ENCODE measurements around the gene CNTFR. TPM values are rescaled to one million over a fixed set of nuclear protein-coding genes. Genes with fewer than 3 reads are reported as not detected.

Gene CNTFR
- total RNA-seq, 1 donor from 2014 or later = 8.6 TPM

- no peak for TF ChIP-seq EZH2phosphoT487 (IDR thresholded peaks at IDR 0.05)
- no peak for TF ChIP-seq CTCF (IDR thresholded peaks at IDR 0.05)
- TF ChIP-seq EZH2 (IDR thresholded peaks at IDR 0.05) = no peak
- Histone ChIP-seq H3K79me2 (ENCODE audit: low read depth) (peaks cover 5% of the 10 kb centered on the region), H3K27me3 (peaks cover 87% of the 10 kb centered on the region), H3K4me3 (no peak overlapping the region), H3K27ac (no peak overlapping the region), H3K9ac (no peak overlapping the region), H3K9me3 (ENCODE audit: low read depth) (no peaks in the 10 kb centered on the region), H3K36me3 (no peaks in the 10 kb centered on the region), H3F3A (ENCODE audit: low read depth) (peaks cover 27% of the 10 kb centered on the region), H3K4me1 (peaks cover 48% of the 10 kb centered on the region), H3K4me2 (peak overlapping the region; percentile 34), H2AFZ (replicated peaks) (no peak overlapping the region), H4K20me1 (ENCODE audit: low read depth) (peaks cover 48% of the 10 kb centered on the region)
- peak overlapping the region; percentile 75 for H3K27ac Mint-ChIP-seq
- H3K36me3 Mint-ChIP-seq = no peaks in the 10 kb centered on the region
- DNase-seq (ENCODE audit: low spot score) = no peak
- H3K4me1 Mint-ChIP-seq = peaks cover 80% of the 10 kb centered on the region
- H3K9me3 Mint-ChIP-seq = no peaks in the 10 kb centered on the region
- peak overlapping the region; percentile 92 for H3K4me3 Mint-ChIP-seq
- H3K27me3 Mint-ChIP-seq (ENCODE audit: insufficient read depth, low read depth) = peaks cover 10% of the 10 kb centered on the region
These were observed 3.4 kb downstream of the CNTFR start for GRCh38 chr9:34585946-34586669.

GRCh38 chr9:34584970-34585369 lies 4.6 kb downstream of the CNTFR start:
- H3K4me1 ChIP-seq = peaks cover 48% of the 10 kb centered on the region

GRCh38 chr9:34582787-34583186 lies 6.7 kb downstream of the CNTFR start:
- Mint-ChIP-seq H3K4me3 (peak overlapping the region; percentile 46), H3K27me3 (ENCODE audit: insufficient read depth, low read depth) (peaks cover 2% of the 10 kb centered on the region), H3K4me1 (peaks cover 88% of the 10 kb centered on the region), H3K36me3 (no peaks in the 10 kb centered on the region), H3K27ac (peak overlapping the region; percentile 77), H3K9me3 (no peaks in the 10 kb centered on the region)
- Histone ChIP-seq H3K9ac (no peak overlapping the region), H3K4me3 (no peak overlapping the region), H3K36me3 (no peaks in the 10 kb centered on the region), H3K9me3 (ENCODE audit: low read depth) (no peaks in the 10 kb centered on the region), H3K79me2 (ENCODE audit: low read depth) (no peaks in the 10 kb centered on the region), H4K20me1 (ENCODE audit: low read depth) (peaks cover 38% of the 10 kb centered on the region), H3K27ac (no peak overlapping the region), H3F3A (ENCODE audit: low read depth) (peaks cover 41% of the 10 kb centered on the region), H3K4me2 (no peak overlapping the region), H2AFZ (replicated peaks) (no peak overlapping the region), H3K4me1 (peaks cover 58% of the 10 kb centered on the region), H3K27me3 (peaks cover 53% of the 10 kb centered on the region)
- DNase-seq (ENCODE audit: low spot score) = no peak
- TF ChIP-seq EZH2 (IDR thresholded peaks at IDR 0.05) (no peak), EZH2phosphoT487 (IDR thresholded peaks at IDR 0.05) (no peak), CTCF (IDR thresholded peaks at IDR 0.05) (no peak)

More at GRCh38 chr9:34584970-34585369, 4.6 kb downstream of the CNTFR start:
- no peak overlapping the region for H3K9ac ChIP-seq
- H3K36me3 Mint-ChIP-seq = no peaks in the 10 kb centered on the region
- H3K4me1 Mint-ChIP-seq = peaks cover 84% of the 10 kb centered on the region
- H3K9me3 Mint-ChIP-seq = no peaks in the 10 kb centered on the region
- no peak overlapping the region for H3K27ac Mint-ChIP-seq
- H3K4me3 ChIP-seq = no peak overlapping the region
- H2AFZ ChIP-seq (replicated peaks) = no peak overlapping the region
- H3K9me3 ChIP-seq (ENCODE audit: low read depth) = no peaks in the 10 kb centered on the region
- peaks cover 27% of the 10 kb centered on the region for H3F3A ChIP-seq (ENCODE audit: low read depth)
- H3K27ac ChIP-seq = no peak overlapping the region
- no peaks in the 10 kb centered on the region for H3K36me3 ChIP-seq
- peaks cover 5% of the 10 kb centered on the region for H3K79me2 ChIP-seq (ENCODE audit: low read depth)
- TF ChIP-seq CTCF (IDR thresholded peaks at IDR 0.05) (no peak), EZH2phosphoT487 (IDR thresholded peaks at IDR 0.05) (no peak), EZH2 (IDR thresholded peaks at IDR 0.05) (no peak)
- H3K27me3 Mint-ChIP-seq (ENCODE audit: insufficient read depth, low read depth) = peaks cover 5% of the 10 kb centered on the region
- no peak for DNase-seq (ENCODE audit: low spot score)
- H3K4me3 Mint-ChIP-seq = no peak overlapping the region
- peaks cover 75% of the 10 kb centered on the region for H3K27me3 ChIP-seq
- H3K4me2 ChIP-seq = no peak overlapping the region
- H4K20me1 ChIP-seq (ENCODE audit: low read depth) = peaks cover 44% of the 10 kb centered on the region

Measured in neural progenitor cell (in vitro differentiated cells).